ENCODE measurements around the gene STRA6. TPM values are rescaled to one million over a fixed set of nuclear protein-coding genes. Genes with fewer than 3 reads are reported as not detected.

The STRA6 gene
- total RNA-seq, 6 donors from 2014 or later = 0.22 to 3.5 (median 0.88) TPM; not detected in 3

- ATAC-seq (ENCODE audit: low FRiP score in 2 of 2) (no peak), DNase-seq (no peak)
- no peaks in the 10 kb centered on the region for H3K9me3 ChIP-seq
- no peaks in the 10 kb centered on the region for H3K27me3 ChIP-seq
- no peak overlapping the region for H3K27ac ChIP-seq
- WGBS, 2 donors = 90 to 95% methylated on average over 10 to 12 of the region's 13 CpGs
- no peak for TF ChIP-seq POLR2AphosphoS5 (IDR thresholded peaks at IDR 0.05)
- TF ChIP-seq, protein P1, sequence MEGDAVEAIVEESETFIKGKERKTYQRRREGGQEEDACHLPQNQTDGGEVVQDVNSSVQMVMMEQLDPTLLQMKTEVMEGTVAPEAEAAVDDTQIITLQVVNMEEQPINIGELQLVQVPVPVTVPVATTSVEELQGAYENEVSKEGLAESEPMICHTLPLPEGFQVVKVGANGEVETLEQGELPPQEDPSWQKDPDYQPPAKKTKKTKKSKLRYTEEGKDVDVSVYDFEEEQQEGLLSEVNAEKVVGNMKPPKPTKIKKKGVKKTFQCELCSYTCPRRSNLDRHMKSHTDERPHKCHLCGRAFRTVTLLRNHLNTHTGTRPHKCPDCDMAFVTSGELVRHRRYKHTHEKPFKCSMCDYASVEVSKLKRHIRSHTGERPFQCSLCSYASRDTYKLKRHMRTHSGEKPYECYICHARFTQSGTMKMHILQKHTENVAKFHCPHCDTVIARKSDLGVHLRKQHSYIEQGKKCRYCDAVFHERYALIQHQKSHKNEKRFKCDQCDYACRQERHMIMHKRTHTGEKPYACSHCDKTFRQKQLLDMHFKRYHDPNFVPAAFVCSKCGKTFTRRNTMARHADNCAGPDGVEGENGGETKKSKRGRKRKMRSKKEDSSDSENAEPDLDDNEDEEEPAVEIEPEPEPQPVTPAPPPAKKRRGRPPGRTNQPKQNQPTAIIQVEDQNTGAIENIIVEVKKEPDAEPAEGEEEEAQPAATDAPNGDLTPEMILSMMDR (IDR thresholded peaks at IDR 0.05) = no peak
- no peak for TF ChIP-seq EP300 (IDR thresholded peaks at IDR 0.05)
- no peak for TF ChIP-seq POLR2A (IDR thresholded peaks at IDR 0.05)
- no peaks in the 10 kb centered on the region for H3K36me3 ChIP-seq
- H3K4me3 ChIP-seq = no peak overlapping the region
- H3K4me1 ChIP-seq = peaks cover 8 to 12% (median 10%) of the 10 kb centered on the region in 4 donors
Observed at GRCh38 chr15:74194572-74195559, 7.7 kb downstream of the STRA6 start.

- Histone ChIP-seq H3K36me3 (no peaks in the 10 kb centered on the region), H3K27ac (no peak overlapping the region), H3K4me3 (no peak overlapping the region), H3K9me3 (no peaks in the 10 kb centered on the region), H3K27me3 (no peaks in the 10 kb centered on the region), H3K4me1 (peaks cover 8 to 12% (median 10%) of the 10 kb centered on the region in 4 donors)
- WGBS, 2 donors = 72 to 81% methylated on average over 6 of the region's 6 CpGs
- TF ChIP-seq, protein P1 (IDR thresholded peaks at IDR 0.05) = no peak
- TF ChIP-seq POLR2AphosphoS5 (IDR thresholded peaks at IDR 0.05) (no peak), POLR2A (IDR thresholded peaks at IDR 0.05) (no peak), EP300 (IDR thresholded peaks at IDR 0.05) (no peak)
- DNase-seq = no peak
- ATAC-seq (ENCODE audit: low FRiP score in 2 of 2) = no peak
Observed at GRCh38 chr15:74193905-74194304, 8.7 kb downstream of the STRA6 start.

DNA sequence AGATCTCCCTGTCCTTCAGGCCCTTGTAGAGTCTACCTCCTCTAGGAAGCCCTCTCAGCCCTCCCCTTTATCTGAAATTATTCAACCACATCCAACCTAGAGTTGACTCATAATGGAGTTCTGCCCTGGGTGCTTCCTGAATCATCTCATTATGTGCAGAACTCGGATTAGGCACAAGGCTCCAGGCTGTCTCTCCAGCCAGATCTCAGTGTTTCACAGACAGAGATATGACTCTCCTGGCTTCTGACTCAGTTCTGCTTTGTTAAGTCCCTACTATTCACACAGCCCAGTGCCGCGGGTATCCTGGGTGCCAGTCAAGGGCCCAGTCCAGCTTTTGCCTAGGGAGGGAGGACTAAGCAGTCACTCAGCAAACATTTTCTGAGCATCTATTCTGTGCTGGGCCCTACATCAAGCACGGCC, 9.3 kb downstream of the STRA6 start:
- DNase-seq = no peak
- no peak for TF ChIP-seq POLR2A (IDR thresholded peaks at IDR 0.05)
- no peak for TF ChIP-seq EP300 (IDR thresholded peaks at IDR 0.05)
- TF ChIP-seq, protein P1 (IDR thresholded peaks at IDR 0.05) = no peak
- TF ChIP-seq POLR2AphosphoS5 (IDR thresholded peaks at IDR 0.05) = no peak
- Histone ChIP-seq H3K4me3 (no peak overlapping the region), H3K4me1 (peaks cover 8 to 12% (median 10%) of the 10 kb centered on the region in 4 donors), H3K36me3 (no peaks in the 10 kb centered on the region), H3K27me3 (no peaks in the 10 kb centered on the region), H3K9me3 (no peaks in the 10 kb centered on the region), H3K27ac (no peak overlapping the region)
- ATAC-seq (ENCODE audit: low FRiP score in 2 of 2) = peak in 1 of 2 donors; percentile 72
- WGBS, 2 donors = 79 to 89% methylated on average over 4 of the region's 4 CpGs

DNA sequence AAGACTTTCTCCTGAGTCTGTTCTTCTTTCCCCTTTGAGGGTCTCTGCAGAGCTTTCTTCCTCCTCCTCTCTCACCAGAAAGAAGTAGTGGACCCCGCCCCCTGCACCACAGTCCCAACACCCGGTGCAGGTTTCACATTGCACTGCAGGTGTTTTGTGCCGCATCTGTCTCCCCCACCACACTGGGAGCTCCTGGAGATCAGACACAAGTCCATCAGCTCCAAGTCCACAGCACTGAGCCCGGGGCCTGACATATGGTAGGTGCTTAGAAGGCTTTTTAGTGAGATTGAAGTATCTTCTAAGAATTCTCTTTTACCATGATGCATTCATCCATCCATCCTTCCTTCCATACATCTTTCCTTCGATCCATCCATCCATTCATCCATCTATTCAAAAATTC, 9.8 kb downstream of the STRA6 start:
- TF ChIP-seq POLR2A (IDR thresholded peaks at IDR 0.05) (no peak), EP300 (IDR thresholded peaks at IDR 0.05) (no peak), POLR2AphosphoS5 (IDR thresholded peaks at IDR 0.05) (no peak)
- TF ChIP-seq, protein P1 (IDR thresholded peaks at IDR 0.05) = no peak
- ATAC-seq (ENCODE audit: low FRiP score in 2 of 2) = no peak
- Histone ChIP-seq H3K27me3 (no peaks in the 10 kb centered on the region), H3K27ac (no peak overlapping the region), H3K9me3 (no peaks in the 10 kb centered on the region), H3K4me3 (no peak overlapping the region), H3K4me1 (peaks cover 8 to 12% (median 10%) of the 10 kb centered on the region in 4 donors), H3K36me3 (no peaks in the 10 kb centered on the region)
- DNase-seq = no peak
- 86 to 90% methylated on average over 5 of the region's 5 CpGs for WGBS, 2 donors
